HCT116 (cell line): ENCODE measurements around the gene MXRA7. TPM values are rescaled to one million over a fixed set of nuclear protein-coding genes. Genes with fewer than 3 reads are reported as not detected.
"Not testable (repeated sequence)": the region's sequence is repeated elsewhere in the genome, so short reads cannot be mapped to it uniquely, and the experiment has no call there.

ENCODE experiments used
- ATAC-seq: fragments of 200-7000 bp; cut with Tn5 transposase; 2 replicates; pipeline ENCODE4 v1.9.1; 2020; ENCODE audit warnings: mild to moderate bottlenecking, moderate library complexity
- BruUV-seq: library from RNA; stranded (reverse); fragments of 400-500 nt; replicated peaks from 2 replicates; lab custom pipeline; 2021; lab: Mats Ljungman, UMichigan
- CTCF ChIA-PET: fragments of 300-600 bp; sonication (Branson Sonifier 250); formaldehyde crosslinking; loops from one replicate; lab custom pipeline; 2021; ENCODE audit warnings: antibody characterized with exemption; lab: Charles Lee
- POLR2A ChIA-PET: fragments of 300-600, 350-600 bp; sonication (Branson Sonifier 250); formaldehyde crosslinking; loops from one replicate; lab custom pipeline; 2021; ENCODE audit warnings: antibody characterized with exemption; lab: Charles Lee
- RAD21 ChIA-PET, 2 experiments: fragments of 300-600 bp; sonication (Branson Sonifier 250); formaldehyde crosslinking; loops; one replicate each; lab custom pipeline; 2023; ENCODE audit warnings: low total read pairs in 2 of 2; ENCODE audit not compliant: uncharacterized antibody in 2 of 2, unreplicated experiment in 2 of 2, low non-redundant PET in 1 of 2; lab: Charles Lee
- DNase-seq: peaks from one replicate; pipeline ENCODE4 v3.0.0-alpha.2; 2010; ENCODE audit warnings: low read depth, low spot score
- H2AFZ ChIP-seq: fragments of 200-600 bp; shearing (Covaris generic), sonication (generic); 2 replicates; pipeline ENCODE4 v1.6.1; 2017; ENCODE audit warnings: low read depth, mixed run types, mixed read lengths, antibody characterized with exemption, low read length; ENCODE audit not compliant: poor library complexity, severe bottlenecking
- H3K27ac ChIP-seq: 2 replicates; pipeline ENCODE4 v1.5.1; 2012; ENCODE audit warnings: low read depth, low read length
- H3K27me3 ChIP-seq: fragments of 200-600 bp; sonication (generic); 2 replicates; pipeline ENCODE4 v1.6.1; 2016; ENCODE audit warnings: mixed run types, low read length, mixed read lengths; ENCODE audit not compliant: insufficient read depth
- H3K36me3 ChIP-seq, 2 experiments: fragments of 200-500 bp in 1 of 2; fragments of 200-600 bp in 1 of 2; sonication (Bioruptor generic) in 1 of 2; sonication (generic) in 1 of 2; 2 replicates each; pipeline versions ENCODE4 v1.5.1 to v1.6.1; 2014 to 2016; ENCODE audit warnings: low read length in 2 of 2, inconsistent platforms in 1 of 2, mixed read lengths in 1 of 2, mixed run types in 1 of 2; ENCODE audit not compliant: insufficient read depth in 2 of 2, control insufficient read depth in 1 of 2
- H3K4me1 ChIP-seq, 2 experiments: fragments of 200-600 bp in 1 of 2; sonication (generic) in 1 of 2; 2 replicates each; pipeline versions ENCODE4 v1.5.1 to v1.6.1; 2012 to 2017; ENCODE audit warnings: low read length in 2 of 2, inconsistent platforms in 1 of 2, mild to moderate bottlenecking in 1 of 2, mixed read lengths in 1 of 2, mixed run types in 1 of 2, moderate library complexity in 1 of 2; ENCODE audit not compliant: insufficient read depth in 2 of 2, control insufficient read depth in 1 of 2
- H3K4me2 ChIP-seq: fragments of 200-600 bp; sonication (generic); 2 replicates; pipeline ENCODE4 v1.6.1; 2017; ENCODE audit warnings: mixed run types, low read length, mixed read lengths
- H3K4me3 ChIP-seq, 2 experiments: fragments of 200-600 bp in 1 of 2; sonication (generic) in 1 of 2; replicated peaks in 1 of 2; 2 replicates each; pipeline ENCODE4 v1.5.1; 2011 to 2016; ENCODE audit warnings: low read length in 2 of 2, control low read depth in 1 of 2, low read depth in 1 of 2, mild to moderate bottlenecking in 1 of 2, mixed read lengths in 1 of 2, mixed run types in 1 of 2
- H3K79me2 ChIP-seq: fragments of 200-600 bp; sonication (generic); 2 replicates; pipeline ENCODE4 v1.6.1; 2017; ENCODE audit warnings: mild to moderate bottlenecking, mixed run types, low read length, moderate library complexity, mixed read lengths; ENCODE audit not compliant: insufficient read depth
- H3K9ac ChIP-seq: fragments of 200-600 bp; sonication (generic); 2 replicates; pipeline ENCODE4 v1.6.1; 2016; ENCODE audit warnings: low read length, mixed read lengths
- H3K9me2 ChIP-seq: fragments of 200-600 bp; sonication (generic), shearing (Covaris generic); 2 replicates; pipeline ENCODE4 v1.6.1; 2017; ENCODE audit warnings: mixed run types, mild to moderate bottlenecking, moderate library complexity; ENCODE audit not compliant: insufficient read depth
- H3K9me3 ChIP-seq, 2 experiments: fragments of 200-500 bp in 1 of 2; fragments of 200-600 bp in 1 of 2; sonication (Bioruptor generic) in 1 of 2; sonication (generic) in 1 of 2; 2 replicates each; pipeline ENCODE4 v1.6.1; 2014 to 2017; ENCODE audit warnings: low read length in 2 of 2, mixed read lengths in 2 of 2, inconsistent platforms in 1 of 2, low read depth in 1 of 2, mild to moderate bottlenecking in 1 of 2, mixed run types in 1 of 2, moderate library complexity in 1 of 2; ENCODE audit not compliant: control insufficient read depth in 1 of 2, insufficient read depth in 1 of 2
- H4K20me1 ChIP-seq: fragments of 200-600 bp; sonication (generic), shearing (Covaris generic); 2 replicates; pipeline ENCODE4 v1.6.1; 2017; ENCODE audit warnings: mixed run types, mild to moderate bottlenecking, moderate library complexity; ENCODE audit not compliant: insufficient read depth
- CBX3 ChIP-seq: IDR thresholded peaks from 2 replicates; pipeline ENCODE4 v1.6.1; 2012; ENCODE audit warnings: low read depth
- CTCF ChIP-seq, 3 experiments: fragments of 200-600 bp in 1 of 3; sonication (generic) in 1 of 3; IDR thresholded peaks in 2 of 3; conservative IDR thresholded peaks in 1 of 3; 2 replicates each; pipeline ENCODE4 v1.5.1; 2012 to 2017; ENCODE audit warnings: low read depth in 2 of 3, low read length in 2 of 3, antibody characterized with exemption in 1 of 3, borderline replicate concordance in 1 of 3, control low read depth in 1 of 3, mild to moderate bottlenecking in 1 of 3, mixed read lengths in 1 of 3, mixed run types in 1 of 3, moderate library complexity in 1 of 3; ENCODE audit not compliant: insufficient read depth in 1 of 3
- EZH2 ChIP-seq: fragments of 200-600 bp; sonication (generic); IDR thresholded peaks from 2 replicates; pipeline ENCODE4 v1.6.1; 2017; ENCODE audit warnings: antibody characterized with exemption, mixed run types
- FOSL1 ChIP-seq: IDR thresholded peaks from 2 replicates; pipeline ENCODE4 v1.6.1; 2012; ENCODE audit warnings: low read depth
- JUND ChIP-seq: IDR thresholded peaks from 2 replicates; pipeline ENCODE4 v1.6.1; 2012
- RAD21 ChIP-seq: IDR thresholded peaks from 2 replicates; pipeline ENCODE4 v1.6.1; 2012; ENCODE audit warnings: low read depth, mild to moderate bottlenecking
- REST ChIP-seq: IDR thresholded peaks from 2 replicates; pipeline ENCODE4 v1.6.1; 2012; ENCODE audit warnings: low read depth
- SIN3A ChIP-seq: IDR thresholded peaks from 2 replicates; pipeline ENCODE4 v1.6.1; 2012; ENCODE audit warnings: low read depth
- SRF ChIP-seq: IDR thresholded peaks from 2 replicates; pipeline ENCODE4 v1.6.1; 2012; ENCODE audit warnings: low read depth
- TCF7L2 ChIP-seq: IDR thresholded peaks from 2 replicates; pipeline ENCODE4 v1.7.0; 2011; ENCODE audit warnings: borderline replicate concordance, inconsistent platforms; ENCODE audit not compliant: insufficient read depth, insufficient read length; ENCODE audit errors: extremely low read depth
- YY1 ChIP-seq: IDR thresholded peaks from 2 replicates; pipeline ENCODE4 v1.6.1; 2011; ENCODE audit warnings: low read length, low read depth, moderate library complexity, mild to moderate bottlenecking; ENCODE audit not compliant: insufficient replicate concordance; ENCODE audit errors: extremely low read depth
- ZBTB33 ChIP-seq: IDR thresholded peaks from 2 replicates; pipeline ENCODE4 v1.6.1; 2011; ENCODE audit warnings: mild to moderate bottlenecking, low read length, moderate library complexity; ENCODE audit not compliant: insufficient replicate concordance; ENCODE audit errors: extremely low read depth
- intact Hi-C: fragments of 100-400 bp; cut with micrococcal nuclease; formaldehyde crosslinking; loops from 2 replicates; pipeline ENCODE4 v1.10.0; 2022
- total RNA-seq: library from RNA; stranded (reverse); gene quantifications from one replicate; pipeline ENCODE4 v1.2.1, GENCODE V29; 2021; ENCODE audit not compliant: unreplicated experiment

The MXRA7 gene
- total RNA-seq, 1 experiment from 2014 or later: 57.1 TPM

- POLR2A ChIA-PET: no interaction called here
- H3K9me3 ChIP-seq: no peaks in the 10 kb centered on the region
- H3K4me3 ChIP-seq: no peak overlapping the region
- CTCF ChIA-PET: interaction anchor here (2.1 kb wide), 1 partner anchor 14 kb away, joined by 9 read pairs; no protein-coding TSS in a partner anchor
- no peaks in the 10 kb centered on the region for H4K20me1 ChIP-seq
- intact Hi-C loops: no loop called here
- H3K9ac ChIP-seq: no peak overlapping the region
- H3K27ac ChIP-seq: no peak overlapping the region
- H3K4me2 ChIP-seq: no peak overlapping the region
- TF ChIP-seq RAD21 (no peak), REST (no peak), SRF (no peak), FOSL1 (no peak), CTCF (IDR thresholded peaks at IDR 0.05 in 2 of 3, conservative IDR thresholded peaks at IDR 0.05 in 1 of 3; ENCODE audit: borderline replicate concordance in 1 of 3, insufficient read depth in 1 of 3, low read depth in 2 of 3, low read length in 2 of 3) (no peak), SIN3A (no peak), CBX3 (no peak), EZH2 (no peak), ZBTB33 (no peak), TCF7L2 (no peak), YY1 (no peak), JUND (no peak)
- no peaks in the 10 kb centered on the region for H3K27me3 ChIP-seq
- no TSS peak for BruUV-seq
- H2AFZ ChIP-seq: no peak overlapping the region
- RAD21 ChIA-PET: no interaction called here
- no peaks in the 10 kb centered on the region for H3K9me2 ChIP-seq
- no peaks in the 10 kb centered on the region for H3K79me2 ChIP-seq
- ATAC-seq: no peak
- H3K4me1 ChIP-seq: peaks cover 7 to 13% of the 10 kb centered on the region in 2 experiments; a peak in 3 of 4 replicates
- DNase-seq: no peak
- no peaks in the 10 kb centered on the region for H3K36me3 ChIP-seq
Measured at GRCh38 chr17:76638263-76638662, 72.5 kb downstream of the MXRA7 start.

GRCh38 chr17:76636486-76637206 is 74.1 kb downstream of the MXRA7 start:
- H3K9ac ChIP-seq, H3K4me1 ChIP-seq, H3K4me2 ChIP-seq, H3K36me3 ChIP-seq, H3K27ac ChIP-seq, DNase-seq, intact Hi-C loops, H4K20me1 ChIP-seq, H3K4me3 ChIP-seq, H2AFZ ChIP-seq, POLR2A ChIA-PET, RAD21 ChIA-PET, H3K9me2 ChIP-seq, H3K79me2 ChIP-seq, H3K27me3 ChIP-seq, BruUV-seq, ATAC-seq, H3K9me3 ChIP-seq: not testable (repeated sequence)
- CTCF ChIA-PET: interaction anchor here (2.5 kb wide), 1 partner anchor 13 kb away, joined by 12 read pairs; no protein-coding TSS in a partner anchor
